Fibroblast of pulmonary artery (primary cell): ENCODE results near the gene PIM3.

Experiments used
- DNase-seq: peaks from one replicate; pipeline ENCODE4 v3.0.0-alpha.2; 2010; ENCODE audit warnings: low read depth
- H3K4me3 ChIP-seq: replicated peaks from 2 replicates; pipeline ENCODE4 v1.5.1; 2011; ENCODE audit warnings: low read depth, mild to moderate bottlenecking, control low read depth, low read length, moderate library complexity
- TF ChIP-seq, protein P1 (sequence below): IDR thresholded peaks from 2 replicates; pipeline ENCODE4 v1.5.1; 2011; ENCODE audit warnings: mild to moderate bottlenecking, control low read depth, low read length, inconsistent platforms; ENCODE audit errors: missing control alignments

Gene PIM3

DNA sequence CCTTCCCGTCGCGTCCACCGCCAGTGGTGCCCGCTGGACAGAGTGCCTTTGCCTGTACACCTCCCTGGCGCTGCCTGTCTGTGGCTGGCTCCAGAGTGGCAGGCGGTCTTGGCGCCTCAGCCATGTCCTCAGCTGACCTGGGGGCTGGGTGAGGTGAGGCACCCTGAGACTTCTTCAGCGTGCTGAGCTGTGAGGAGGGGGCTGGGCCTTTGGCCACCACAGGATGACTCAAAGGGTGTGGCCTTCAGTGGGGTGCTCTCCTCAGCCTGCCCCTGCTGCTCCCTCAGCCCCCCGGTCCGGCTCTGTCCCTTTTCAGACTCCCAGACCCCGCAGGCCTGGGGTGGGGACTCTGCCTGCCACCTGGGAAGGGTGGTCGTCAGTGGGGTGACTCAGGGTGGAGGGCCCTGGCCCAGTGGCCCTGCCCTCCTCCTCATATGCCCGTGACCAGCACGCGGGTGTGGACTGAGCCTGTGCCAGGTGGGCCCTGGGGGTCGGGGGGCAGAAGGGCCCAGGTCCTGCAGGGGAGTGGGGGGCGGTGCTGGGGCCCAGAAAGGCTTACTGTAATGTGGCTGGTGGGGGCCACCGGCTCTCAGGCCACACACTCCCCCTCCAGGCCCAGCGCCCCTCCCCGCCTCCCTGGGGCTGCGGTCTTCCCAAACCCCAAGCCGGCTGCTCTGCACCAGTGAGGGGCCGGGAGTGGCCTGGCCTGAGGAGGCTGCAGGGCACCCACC lies 26.2 kb upstream of the PIM3 start:
- peak overlapping the region; percentile 39 for H3K4me3 ChIP-seq
- TF ChIP-seq, protein P1, sequence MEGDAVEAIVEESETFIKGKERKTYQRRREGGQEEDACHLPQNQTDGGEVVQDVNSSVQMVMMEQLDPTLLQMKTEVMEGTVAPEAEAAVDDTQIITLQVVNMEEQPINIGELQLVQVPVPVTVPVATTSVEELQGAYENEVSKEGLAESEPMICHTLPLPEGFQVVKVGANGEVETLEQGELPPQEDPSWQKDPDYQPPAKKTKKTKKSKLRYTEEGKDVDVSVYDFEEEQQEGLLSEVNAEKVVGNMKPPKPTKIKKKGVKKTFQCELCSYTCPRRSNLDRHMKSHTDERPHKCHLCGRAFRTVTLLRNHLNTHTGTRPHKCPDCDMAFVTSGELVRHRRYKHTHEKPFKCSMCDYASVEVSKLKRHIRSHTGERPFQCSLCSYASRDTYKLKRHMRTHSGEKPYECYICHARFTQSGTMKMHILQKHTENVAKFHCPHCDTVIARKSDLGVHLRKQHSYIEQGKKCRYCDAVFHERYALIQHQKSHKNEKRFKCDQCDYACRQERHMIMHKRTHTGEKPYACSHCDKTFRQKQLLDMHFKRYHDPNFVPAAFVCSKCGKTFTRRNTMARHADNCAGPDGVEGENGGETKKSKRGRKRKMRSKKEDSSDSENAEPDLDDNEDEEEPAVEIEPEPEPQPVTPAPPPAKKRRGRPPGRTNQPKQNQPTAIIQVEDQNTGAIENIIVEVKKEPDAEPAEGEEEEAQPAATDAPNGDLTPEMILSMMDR: no peak
- DNase-seq: no peak

DNA sequence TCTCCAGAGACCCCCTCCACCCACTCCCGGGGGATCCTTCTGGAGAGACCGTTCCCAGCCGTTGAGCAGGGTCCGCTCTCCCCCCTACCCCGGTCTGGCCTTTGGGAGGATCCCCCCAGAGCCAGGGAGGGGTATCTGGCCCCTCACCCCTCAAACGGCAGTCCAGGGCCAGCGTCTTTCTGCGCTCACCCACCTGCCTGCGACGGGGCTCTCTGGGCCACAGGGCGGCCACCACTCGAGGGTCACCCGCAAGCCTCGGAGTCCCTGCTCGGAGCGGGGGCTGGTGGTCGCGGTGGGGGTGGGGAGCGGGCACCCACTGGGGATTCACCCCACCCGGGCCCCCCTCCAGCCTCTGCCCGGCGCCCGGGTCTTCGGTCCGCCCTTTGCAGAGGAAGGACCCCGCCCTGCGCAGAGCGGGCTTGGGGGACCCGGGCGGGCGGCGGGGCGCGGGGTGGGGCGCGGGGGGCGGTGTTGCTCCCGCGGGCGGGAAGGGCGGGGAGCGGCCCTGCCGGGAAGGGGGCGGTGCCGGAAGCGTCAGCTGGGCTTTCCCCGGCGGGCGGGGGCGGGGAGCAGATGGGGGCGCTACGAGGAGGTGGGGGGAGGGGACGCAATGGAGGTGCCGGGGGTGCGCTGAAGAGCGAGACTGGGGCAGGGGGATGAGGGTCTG lies 25.5 kb upstream of the PIM3 start:
- TF ChIP-seq, protein P1: no peak

DNA sequence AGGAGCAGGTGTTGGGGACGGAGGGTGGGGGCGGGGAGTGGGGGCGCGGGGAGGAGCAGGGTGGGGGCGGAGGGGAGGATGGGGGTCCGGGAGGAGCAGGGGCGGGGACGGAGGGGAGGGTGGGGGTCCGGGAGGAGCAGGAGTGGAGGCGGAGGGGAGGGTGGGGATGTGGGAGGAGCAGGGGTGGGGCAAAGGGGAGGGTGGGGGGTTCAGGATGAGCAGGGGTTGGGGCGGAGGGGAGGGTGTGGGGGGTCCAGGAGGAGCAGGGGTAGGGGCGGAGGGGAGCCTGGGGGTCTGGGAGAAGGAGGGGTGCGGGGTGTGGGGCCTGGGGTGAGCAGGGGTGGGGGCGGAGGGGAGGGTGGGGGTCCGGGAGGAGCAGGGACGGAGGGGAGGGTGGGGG lies 25.0 kb upstream of the PIM3 start:
- TF ChIP-seq, protein P1: no peak
- DNase-seq: peak; percentile 54
- no peak overlapping the region for H3K4me3 ChIP-seq

More for the DNA sequence above, 25.5 kb upstream of the PIM3 start:
- peak; percentile 62 for DNase-seq
- peak overlapping the region; percentile 39 for H3K4me3 ChIP-seq

DNA sequence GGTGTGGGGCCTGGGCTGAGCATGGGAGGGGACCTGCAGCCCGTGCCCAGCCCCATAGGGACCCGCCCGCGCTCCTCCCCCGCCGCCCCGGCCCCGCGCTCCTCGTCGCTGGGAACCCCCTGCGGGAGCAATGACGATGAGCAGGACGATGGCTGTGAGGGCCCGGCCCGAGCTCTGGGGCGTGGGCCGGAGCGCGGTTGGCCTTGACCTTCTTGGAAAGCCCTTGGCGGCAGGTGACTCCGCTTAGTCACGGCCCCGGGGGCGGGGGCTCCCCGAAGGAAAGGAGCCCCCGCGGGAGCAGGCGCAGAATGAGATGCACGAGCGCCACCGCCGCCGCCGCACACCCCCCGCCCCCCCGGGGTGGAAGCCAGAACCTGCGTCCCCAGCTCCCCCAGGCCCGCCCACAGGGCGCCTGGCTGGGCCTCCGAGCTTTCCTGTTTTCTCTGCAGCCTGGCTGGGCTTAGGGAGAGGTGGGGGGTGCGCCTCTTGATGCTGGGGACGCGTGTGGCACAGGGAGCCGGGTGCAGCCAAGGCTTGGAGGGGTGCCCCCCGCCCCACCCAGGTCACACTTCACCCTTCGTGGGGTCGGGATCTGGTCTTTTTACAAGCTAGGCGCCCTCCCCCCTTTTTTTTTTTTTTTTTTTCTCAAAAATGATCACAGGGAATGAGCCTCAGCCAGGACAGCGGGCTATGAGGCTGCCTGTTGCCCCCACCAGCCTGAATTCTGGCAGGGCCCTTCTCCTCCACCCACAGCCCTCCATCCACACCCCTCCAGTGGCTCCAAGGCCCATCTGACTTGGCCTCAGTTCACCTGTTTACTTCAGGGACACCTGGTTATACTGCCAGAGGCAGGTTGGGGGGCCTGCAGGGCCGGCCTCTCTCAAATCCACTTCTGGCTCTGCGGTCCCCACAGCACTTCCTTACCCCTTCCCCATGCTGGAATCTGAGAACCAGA lies 24.3 kb upstream of the PIM3 start:
- H3K4me3 ChIP-seq: no peak overlapping the region
- DNase-seq: peak; percentile 92
- TF ChIP-seq, protein P1: no peak

DNA sequence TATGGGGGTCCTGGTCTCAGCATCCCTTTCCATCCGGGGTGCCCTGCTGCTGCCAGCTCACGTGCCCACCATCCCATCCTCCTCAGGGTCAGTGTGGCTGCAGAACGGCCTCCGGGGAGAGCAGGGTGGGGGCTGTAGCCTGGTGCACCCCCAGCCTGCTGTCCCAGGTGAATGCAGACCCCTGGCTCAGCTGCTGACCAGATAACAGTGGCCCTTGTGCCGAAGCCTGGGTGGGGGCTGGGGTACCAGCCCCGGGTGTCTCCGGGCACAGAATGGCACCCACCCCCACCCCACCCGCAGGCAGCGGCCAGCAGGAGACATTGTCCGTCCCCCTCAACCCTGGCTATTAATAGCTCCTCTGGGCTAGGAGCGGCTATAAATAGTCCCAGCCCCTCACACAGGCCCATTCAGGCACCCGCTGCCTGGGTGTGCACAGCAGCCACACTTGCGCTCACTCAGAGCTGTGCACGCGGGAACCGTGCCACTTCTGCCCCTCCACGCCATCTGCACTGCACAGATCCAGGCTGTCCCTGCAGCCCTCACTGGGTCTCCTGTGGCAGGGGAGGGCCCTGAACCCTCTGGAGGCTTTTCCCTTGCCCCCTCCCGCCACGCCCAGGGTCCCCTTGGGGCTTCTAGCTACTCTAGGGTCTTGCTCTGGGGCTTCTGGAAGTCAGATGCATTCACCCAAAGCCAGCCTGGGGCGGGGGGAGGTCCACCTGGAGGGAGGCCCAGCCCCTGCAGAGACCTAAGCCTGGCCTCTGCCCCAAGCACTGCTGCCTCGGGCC lies 23.4 kb upstream of the PIM3 start:
- TF ChIP-seq, protein P1: no peak
- no peak for DNase-seq
- no peak overlapping the region for H3K4me3 ChIP-seq
